CD4-positive, alpha-beta T cell treated with Interleukin-15 for 4 hours (primary cell): Measurements from ENCODE around the gene DNAJC15.
"Not testable (repeated sequence)": the region's sequence is repeated elsewhere in the genome, so short reads cannot be mapped to it uniquely, and the experiment has no call there.

Experiments used
- DNase-seq: peaks from one replicate; pipeline ENCODE4 v3.0.0-alpha.2; 2020; ENCODE audit warnings: low spot score

The DNAJC15 gene

GRCh38 chr13:43005460-43006236 is 17.7 kb upstream of the DNAJC15 start:
- DNase-seq: no peak

- DNase-seq: no peak
These were observed 16.3 kb upstream of the DNAJC15 start for GRCh38 chr13:43006893-43007631.

GRCh38 chr13:43008596-43008995 is 14.8 kb upstream of the DNAJC15 start:
- no peak for DNase-seq

DNA sequence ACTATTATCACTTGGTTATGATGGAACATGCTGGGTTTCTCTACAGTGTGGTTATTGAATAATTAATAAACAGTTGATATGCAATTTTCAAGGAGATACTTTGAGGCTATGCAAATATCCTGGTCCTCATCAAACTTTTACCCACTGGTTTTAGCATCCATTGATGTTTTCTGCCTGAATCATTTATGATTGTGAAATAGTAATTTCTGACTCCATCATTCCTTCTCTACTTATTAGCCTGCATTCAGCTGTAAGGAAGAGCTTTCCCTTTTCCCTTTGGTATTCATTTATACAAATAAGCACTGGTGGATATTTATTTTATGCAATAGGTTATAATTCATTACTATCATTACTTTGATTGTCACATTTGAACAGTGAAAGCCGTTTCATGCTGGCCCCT is 13.9 kb upstream of the DNAJC15 start:
- no peak for DNase-seq

- no peak for DNase-seq
These were observed 9.2 kb upstream of the DNAJC15 start for GRCh38 chr13:43014162-43014561.

- DNase-seq: no peak
These were observed 7.2 kb upstream of the DNAJC15 start for GRCh38 chr13:43016226-43016625.

DNA sequence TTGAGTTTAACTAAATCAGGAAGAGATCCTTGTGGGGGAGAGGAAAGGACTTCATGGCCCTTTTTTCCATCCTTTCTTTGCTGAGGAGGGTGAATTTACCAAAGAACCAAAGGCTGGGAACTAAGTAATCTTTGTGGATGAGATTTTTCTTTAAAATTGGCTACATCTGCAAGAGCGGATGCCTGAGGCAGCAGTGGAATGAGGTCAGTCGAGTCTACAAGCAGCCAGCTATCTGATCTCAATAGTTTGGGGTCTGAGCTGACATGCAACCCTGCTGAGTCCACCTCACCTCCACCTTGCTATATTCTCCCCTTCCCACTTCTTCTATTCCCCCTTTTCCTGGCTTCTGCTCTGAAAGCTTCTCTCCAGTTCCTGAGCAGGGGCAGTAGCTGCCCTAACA is 3.6 kb upstream of the DNAJC15 start:
- DNase-seq: no peak

DNA sequence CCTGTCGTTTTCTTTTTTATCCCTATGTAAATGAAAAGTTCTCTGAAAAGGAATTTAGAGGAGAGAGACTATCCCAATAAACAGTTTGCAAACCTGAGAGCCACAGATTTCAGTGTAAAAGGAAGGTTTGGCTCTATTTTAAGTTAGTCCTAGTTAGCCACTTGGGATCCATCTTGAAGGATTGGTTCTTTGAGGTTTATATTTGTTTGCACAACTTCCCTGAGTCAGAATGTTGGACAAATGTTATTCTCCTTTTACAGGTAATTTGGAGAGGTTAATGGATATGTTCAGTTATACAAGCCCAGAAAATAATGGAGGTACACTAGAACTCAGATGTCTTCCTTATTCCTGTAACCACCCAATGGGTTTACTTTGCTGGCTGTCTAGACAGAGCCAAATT is 2.6 kb upstream of the DNAJC15 start:
- DNase-seq: no peak

DNA sequence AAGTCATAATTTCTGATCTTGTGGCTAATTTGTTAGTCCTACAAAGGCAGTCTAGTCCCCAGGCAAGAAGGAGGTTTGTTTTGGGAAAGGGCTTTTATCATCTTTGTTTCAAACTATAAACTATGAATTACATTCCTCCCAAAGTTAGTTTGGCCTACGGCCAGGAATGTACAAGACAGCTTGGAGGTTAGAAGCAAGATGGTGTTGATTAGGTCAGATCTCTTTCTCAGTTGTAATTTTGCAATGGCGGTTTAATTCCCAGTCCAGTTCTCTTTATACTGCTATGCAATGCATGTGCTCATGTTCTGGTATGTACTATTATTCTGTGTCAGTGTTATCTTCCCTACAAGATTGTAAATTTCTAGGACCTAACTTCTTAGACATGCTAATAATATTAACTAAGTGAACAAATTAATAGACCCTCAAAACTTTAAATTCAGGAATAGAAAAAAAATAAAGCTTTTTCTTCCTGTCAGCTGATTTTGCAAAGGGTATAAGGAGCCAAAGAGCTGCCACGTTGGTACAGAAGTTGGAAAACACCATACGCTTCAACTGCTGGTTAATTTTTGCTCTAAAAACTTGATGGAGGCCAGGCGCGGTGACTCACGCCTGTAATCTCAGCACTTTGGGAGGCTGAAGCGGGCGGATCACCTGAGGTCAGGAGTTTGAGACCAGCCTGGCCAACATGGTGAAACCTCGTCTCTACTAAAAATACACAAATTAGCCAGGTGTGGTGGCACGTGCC is 1.3 kb upstream of the DNAJC15 start:
- DNase-seq: no peak

GRCh38 chr13:43022934-43023288 is 475 bp upstream of the DNAJC15 start:
- DNase-seq: no peak

- DNase-seq: no peak
These were observed 2.9 kb downstream of the DNAJC15 start for GRCh38 chr13:43026262-43026661.

GRCh38 chr13:43030548-43030947 is 7.2 kb downstream of the DNAJC15 start:
- DNase-seq: no peak

DNA sequence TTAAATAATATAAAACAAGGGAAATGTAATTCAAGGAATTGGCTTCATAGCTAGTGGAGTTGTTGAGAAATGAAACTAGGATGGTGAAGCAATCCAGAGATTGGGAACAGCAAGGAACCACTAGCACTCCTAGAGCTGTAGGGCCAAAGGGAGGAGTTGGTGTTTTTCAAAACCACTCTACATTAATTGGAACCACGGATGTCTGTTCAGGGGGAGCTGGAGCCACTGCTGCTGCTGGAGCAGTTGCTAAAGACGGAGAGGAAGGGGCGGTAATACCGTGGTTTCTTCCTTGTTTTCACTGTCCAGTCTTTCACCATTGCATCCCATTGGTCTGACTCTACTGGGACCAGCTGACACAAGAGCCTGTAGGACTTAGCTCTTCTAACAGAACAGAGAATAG is 8.5 kb downstream of the DNAJC15 start:
- DNase-seq: no peak

DNA sequence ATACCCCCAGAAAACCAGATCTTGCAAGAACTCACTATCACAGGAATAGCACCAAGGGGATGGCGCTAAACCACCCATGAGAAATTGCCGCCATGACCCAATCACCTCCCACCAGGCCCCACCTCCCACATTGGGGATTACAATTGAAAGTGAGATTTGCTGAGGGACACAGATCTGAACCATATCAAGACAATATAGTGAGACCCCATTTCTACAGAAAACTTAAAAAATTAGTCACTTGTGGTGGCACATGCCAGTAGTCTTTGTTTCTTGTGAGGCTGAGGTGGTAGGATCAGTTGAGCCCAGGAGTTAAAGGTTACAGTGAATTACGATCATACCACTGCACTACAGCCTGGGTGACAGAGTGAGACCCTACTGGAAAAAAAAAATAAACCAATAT is 9.7 kb downstream of the DNAJC15 start:
- no peak for DNase-seq

DNA sequence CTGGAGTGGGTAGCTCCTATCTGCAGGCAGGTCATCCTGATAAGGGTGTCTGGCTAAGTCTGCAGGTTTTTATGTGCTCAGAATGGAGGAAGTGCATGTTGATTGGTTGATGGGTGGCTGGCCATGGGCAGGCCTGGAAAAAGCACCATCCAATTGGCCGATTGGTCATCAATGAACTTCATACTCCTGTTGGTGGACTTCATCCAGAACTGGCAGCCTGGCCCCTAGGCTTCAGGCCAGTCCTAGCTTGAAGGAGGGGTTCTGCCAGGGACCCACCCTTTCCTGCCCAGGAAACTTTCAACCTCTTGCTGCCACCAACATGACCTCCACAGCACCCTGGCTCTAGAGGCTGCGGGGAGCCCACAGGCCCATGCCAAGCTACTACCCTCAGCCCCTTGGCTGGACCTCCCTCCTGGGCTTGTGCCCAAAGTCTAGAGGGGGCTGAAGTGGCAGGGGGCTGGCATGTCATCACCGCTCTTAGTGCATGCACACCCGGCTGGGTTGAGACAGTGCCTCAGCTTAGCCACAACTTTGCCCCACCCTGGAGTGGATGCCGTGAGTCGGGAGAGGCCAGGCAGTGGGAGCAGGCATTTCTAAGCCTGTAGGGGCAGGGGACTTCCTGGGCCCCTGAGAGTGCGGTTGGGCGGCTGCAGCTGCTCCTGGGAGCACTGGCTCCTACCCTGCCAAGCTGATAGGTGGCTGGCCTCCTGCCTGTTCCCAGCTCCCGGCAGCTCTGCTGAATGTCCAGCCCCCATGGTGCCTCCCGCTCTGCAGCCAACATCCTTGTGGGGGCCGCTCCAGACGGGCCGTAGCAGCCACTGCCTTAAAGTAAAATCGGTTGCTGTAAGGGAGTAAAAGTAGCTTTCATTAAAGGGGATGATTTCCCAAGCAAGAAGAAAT is 13.2 kb downstream of the DNAJC15 start:
- no peak for DNase-seq

DNA sequence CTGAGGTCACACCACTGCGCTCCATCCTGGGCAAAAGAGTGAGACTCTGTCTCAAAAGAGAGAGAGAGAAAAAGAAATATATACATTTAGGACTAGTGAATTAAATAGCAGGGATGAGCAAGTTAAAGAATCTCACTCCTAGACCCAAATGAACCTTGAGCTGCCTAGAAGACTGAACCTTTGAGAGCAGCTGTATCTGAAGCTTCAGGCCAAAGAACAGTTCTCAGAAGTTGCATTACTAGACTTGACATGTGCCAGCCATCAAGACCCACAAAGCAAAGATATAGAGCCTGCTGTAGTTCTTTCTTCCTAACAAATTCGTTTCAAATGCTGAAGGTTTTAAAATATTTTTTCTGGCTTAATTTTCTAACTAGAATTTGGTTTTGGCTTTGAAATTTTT is 16.6 kb downstream of the DNAJC15 start:
- no peak for DNase-seq

DNA sequence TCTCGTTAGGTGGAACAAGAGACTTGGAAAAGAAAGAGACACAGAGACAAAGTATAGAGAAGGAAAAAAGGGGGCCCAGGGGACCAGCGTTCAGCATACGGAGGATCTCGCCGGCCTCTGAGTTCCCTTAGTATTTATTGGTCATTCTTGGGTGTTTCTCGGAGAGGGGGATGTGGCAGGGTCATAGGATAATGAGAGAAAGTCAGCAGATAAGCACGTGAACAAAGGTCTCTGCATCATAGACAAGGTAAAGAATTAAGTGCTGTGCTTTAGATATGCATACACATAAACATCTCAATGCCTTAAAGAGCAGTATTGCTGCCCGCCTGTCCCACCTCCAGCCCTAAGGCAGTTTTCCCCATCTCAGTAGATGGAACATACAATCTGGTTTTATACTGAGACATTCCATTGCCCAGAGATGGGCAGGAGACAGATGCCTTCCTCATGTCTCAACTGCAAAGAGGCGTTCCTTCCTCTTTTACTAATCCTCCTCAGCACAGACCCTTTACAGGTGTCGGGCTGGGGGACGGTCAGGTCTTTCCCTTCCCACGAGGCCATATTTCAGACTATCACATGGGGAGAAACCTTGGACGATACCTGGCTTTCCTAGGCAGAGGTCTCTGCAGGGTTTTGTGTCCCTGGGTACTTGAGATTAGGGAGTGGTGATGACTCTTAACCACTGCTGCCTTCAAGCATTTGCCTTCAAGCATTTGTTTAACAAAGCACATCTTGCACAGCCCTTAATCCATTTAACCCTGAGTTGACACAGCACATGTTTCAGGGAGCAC is 17.4 kb downstream of the DNAJC15 start:
- DNase-seq: not testable (repeated sequence)

DNA sequence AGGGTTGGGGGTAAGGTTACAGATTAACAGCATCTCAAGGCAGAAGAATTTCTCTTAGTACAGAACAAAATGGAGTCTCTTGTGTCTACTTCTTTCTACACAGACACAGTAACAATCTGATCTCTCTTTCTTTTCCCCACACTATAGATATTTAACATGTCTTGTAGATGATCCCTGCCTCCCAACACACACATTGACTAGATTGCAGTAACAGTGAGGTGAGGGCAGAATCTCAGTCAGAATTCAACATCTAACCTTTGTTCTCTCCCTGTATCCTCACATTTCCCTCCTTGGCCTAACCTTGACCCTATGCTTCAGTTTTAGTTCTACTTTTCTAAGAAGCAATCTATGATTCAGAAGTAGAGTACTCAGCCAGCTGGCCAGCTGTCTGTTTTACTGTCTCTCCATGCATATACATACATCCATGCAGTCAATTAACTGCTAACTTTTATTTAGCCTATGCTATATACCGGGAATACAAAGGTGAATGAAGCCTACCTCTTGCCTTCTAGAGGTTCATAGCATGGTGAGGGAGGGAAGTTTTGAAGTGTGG is 18.1 kb downstream of the DNAJC15 start:
- DNase-seq: no peak

DNA sequence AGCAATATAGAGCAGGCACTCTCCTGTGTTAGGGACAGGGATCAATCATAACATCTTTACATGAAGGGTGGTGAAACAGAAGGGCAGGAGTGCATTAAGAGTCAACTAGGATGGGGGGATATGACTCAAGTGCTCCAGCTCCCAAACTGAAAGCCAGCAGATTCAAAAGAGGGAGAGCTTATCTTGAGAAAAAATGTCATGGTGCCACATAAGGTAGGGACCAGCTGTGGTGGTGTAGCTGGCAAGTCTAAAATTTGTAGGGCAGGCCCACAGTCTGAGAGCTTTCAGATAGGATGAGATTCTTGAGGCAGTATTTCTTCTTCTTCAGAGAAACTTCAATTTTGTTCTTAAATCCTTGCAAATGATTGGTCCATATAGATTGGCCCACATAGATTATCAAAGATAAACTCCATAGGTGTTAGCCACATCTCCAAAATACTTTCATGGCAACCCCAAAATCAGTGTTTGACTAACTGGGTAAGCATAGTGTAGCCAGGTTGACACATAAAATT is 19.1 kb downstream of the DNAJC15 start:
- no peak for DNase-seq

GRCh38 chr13:43044720-43045301 is 21.4 kb downstream of the DNAJC15 start:
- DNase-seq: no peak
